WTC11 (cell line): ENCODE results near the gene ACSL5.

ENCODE experiments used
- ELF4 ChIP-seq: sonication (generic); formaldehyde crosslinking; IDR thresholded peaks from 2 replicates; pipeline ENCODE4 v1.8.1; 2022; ENCODE audit warnings: low read depth, mild to moderate bottlenecking, moderate library complexity, missing genetic modification reagents
- ETV6 ChIP-seq: sonication (generic); formaldehyde crosslinking; IDR thresholded peaks from 2 replicates; pipeline ENCODE4 v1.8.1; 2022; ENCODE audit warnings: mild to moderate bottlenecking, missing genetic modification reagents
- SOX15 ChIP-seq: fragments of 250-450 bp; sonication (Bioruptor Pico); IDR thresholded peaks from 2 replicates; pipeline ENCODE4 v1.9.0; 2021; ENCODE audit warnings: mild to moderate bottlenecking
- TF ChIP-seq, protein P1 (sequence below): fragments of 250-450 bp; sonication (Bioruptor Pico); IDR thresholded peaks from 2 replicates; pipeline ENCODE4 v1.8.0; 2021; ENCODE audit warnings: mild to moderate bottlenecking
- TF ChIP-seq, protein P2 (sequence below): fragments of 200-600 bp; IDR thresholded peaks from 2 replicates; pipeline ENCODE4 v1.8.0; 2022; ENCODE audit warnings: antibody characterized with exemption
- TF ChIP-seq, protein P3 (sequence below): sonication (generic); formaldehyde crosslinking; IDR thresholded peaks from 2 replicates; pipeline ENCODE4 v1.8.1; 2022; ENCODE audit warnings: missing genetic modification reagents, borderline replicate concordance
- TF ChIP-seq, protein P4 (sequence below): sonication (generic); formaldehyde crosslinking; IDR thresholded peaks from 2 replicates; pipeline ENCODE4 v1.8.1; 2023; ENCODE audit warnings: mild to moderate bottlenecking, missing genetic modification reagents

DNA sequence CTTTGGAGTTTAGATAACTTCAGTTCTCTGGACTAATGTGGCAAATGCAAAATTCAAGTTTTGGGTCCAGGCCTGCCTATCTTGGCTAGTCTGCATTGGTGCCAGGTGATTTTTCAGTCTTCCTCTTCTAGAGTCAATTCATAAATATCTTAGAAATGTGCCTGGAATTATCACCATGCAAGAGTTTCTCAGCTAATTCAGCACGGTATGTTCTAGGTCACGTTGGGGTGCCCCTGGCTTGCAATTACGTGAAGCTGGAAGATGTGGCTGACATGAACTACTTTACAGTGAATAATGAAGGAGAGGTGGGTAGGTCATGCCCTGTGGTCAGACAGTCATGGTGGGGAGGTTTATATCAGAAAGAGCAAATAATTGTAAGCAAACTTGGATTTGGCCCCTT is 47.8 kb downstream of the ACSL5 start:
- no peak for TF ChIP-seq ELF4 (CRISPR knock-in tag)
- TF ChIP-seq, protein P1, sequence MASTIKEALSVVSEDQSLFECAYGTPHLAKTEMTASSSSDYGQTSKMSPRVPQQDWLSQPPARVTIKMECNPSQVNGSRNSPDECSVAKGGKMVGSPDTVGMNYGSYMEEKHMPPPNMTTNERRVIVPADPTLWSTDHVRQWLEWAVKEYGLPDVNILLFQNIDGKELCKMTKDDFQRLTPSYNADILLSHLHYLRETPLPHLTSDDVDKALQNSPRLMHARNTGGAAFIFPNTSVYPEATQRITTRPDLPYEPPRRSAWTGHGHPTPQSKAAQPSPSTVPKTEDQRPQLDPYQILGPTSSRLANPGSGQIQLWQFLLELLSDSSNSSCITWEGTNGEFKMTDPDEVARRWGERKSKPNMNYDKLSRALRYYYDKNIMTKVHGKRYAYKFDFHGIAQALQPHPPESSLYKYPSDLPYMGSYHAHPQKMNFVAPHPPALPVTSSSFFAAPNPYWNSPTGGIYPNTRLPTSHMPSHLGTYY (CRISPR knock-in tag), result no peak
- no peak for TF ChIP-seq ETV6 (CRISPR knock-in tag)
- TF ChIP-seq SOX15 (CRISPR knock-in tag), result no peak
- TF ChIP-seq, protein P2, sequence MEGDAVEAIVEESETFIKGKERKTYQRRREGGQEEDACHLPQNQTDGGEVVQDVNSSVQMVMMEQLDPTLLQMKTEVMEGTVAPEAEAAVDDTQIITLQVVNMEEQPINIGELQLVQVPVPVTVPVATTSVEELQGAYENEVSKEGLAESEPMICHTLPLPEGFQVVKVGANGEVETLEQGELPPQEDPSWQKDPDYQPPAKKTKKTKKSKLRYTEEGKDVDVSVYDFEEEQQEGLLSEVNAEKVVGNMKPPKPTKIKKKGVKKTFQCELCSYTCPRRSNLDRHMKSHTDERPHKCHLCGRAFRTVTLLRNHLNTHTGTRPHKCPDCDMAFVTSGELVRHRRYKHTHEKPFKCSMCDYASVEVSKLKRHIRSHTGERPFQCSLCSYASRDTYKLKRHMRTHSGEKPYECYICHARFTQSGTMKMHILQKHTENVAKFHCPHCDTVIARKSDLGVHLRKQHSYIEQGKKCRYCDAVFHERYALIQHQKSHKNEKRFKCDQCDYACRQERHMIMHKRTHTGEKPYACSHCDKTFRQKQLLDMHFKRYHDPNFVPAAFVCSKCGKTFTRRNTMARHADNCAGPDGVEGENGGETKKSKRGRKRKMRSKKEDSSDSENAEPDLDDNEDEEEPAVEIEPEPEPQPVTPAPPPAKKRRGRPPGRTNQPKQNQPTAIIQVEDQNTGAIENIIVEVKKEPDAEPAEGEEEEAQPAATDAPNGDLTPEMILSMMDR, result no peak
- TF ChIP-seq, protein P3, sequence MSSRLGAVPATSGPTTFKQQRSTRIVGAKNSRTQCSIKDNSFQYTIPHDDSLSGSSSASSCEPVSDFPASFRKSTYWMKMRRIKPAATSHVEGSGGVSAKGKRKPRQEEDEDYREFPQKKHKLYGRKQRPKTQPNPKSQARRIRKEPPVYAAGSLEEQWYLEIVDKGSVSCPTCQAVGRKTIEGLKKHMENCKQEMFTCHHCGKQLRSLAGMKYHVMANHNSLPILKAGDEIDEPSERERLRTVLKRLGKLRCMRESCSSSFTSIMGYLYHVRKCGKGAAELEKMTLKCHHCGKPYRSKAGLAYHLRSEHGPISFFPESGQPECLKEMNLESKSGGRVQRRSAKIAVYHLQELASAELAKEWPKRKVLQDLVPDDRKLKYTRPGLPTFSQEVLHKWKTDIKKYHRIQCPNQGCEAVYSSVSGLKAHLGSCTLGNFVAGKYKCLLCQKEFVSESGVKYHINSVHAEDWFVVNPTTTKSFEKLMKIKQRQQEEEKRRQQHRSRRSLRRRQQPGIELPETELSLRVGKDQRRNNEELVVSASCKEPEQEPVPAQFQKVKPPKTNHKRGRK (CRISPR knock-in tag), result no peak
- TF ChIP-seq, protein P4, sequence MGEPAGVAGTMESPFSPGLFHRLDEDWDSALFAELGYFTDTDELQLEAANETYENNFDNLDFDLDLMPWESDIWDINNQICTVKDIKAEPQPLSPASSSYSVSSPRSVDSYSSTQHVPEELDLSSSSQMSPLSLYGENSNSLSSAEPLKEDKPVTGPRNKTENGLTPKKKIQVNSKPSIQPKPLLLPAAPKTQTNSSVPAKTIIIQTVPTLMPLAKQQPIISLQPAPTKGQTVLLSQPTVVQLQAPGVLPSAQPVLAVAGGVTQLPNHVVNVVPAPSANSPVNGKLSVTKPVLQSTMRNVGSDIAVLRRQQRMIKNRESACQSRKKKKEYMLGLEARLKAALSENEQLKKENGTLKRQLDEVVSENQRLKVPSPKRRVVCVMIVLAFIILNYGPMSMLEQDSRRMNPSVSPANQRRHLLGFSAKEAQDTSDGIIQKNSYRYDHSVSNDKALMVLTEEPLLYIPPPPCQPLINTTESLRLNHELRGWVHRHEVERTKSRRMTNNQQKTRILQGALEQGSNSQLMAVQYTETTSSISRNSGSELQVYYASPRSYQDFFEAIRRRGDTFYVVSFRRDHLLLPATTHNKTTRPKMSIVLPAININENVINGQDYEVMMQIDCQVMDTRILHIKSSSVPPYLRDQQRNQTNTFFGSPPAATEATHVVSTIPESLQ (CRISPR knock-in tag), result no peak
